ENCODE results near the gene NBPF19.
"Not testable (repeated sequence)": the region's sequence is repeated elsewhere in the genome, so short reads cannot be mapped to it uniquely, and the experiment has no call there.

DNA sequence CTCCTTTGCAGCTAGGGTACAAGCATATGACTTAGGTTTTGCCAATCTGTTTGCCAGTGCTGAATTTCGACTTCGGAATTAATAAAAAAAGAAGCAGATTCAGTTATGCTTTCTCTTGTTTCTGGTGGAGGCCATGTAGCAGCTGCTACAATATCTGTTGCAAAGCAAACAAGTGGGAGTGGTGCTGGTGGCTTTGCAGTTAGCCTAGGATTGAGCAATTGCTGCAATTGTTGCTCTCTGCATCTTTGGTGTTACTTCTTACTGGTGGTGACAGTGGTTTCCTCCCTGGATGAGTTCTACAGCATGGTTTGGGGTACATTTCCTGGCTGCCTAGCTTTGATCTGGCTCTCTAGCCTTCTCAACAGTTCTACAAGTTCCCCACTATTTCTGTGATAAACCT is 110.7 kb downstream of the NBPF19 start:
- TF ChIP-seq TAF1 (IDR thresholded peaks at IDR 0.05; ENCODE audit: borderline replicate concordance, low read depth, low read length); POLR2A (IDR thresholded peaks at IDR 0.05; ENCODE audit: low read depth, low read length); POLR2AphosphoS5 (IDR thresholded peaks at IDR 0.05; ENCODE audit: low read depth, low read length): not testable (repeated sequence)
